HepG2 (cell line): ENCODE results near the gene GPA33. TPM values are rescaled to one million over a fixed set of nuclear protein-coding genes. Genes with fewer than 3 reads are reported as not detected.

Experiments
- ATAC-seq: fragments of 200-7000 bp; cut with Tn5 transposase; 3 replicates; pipeline ENCODE4 v1.9.1; 2020; ENCODE audit warnings: mild to moderate bottlenecking, moderate library complexity
- BruUV-seq: library from RNA; stranded (reverse); fragments of 400-500 nt; replicated peaks from 2 replicates; lab custom pipeline; 2021; lab: Mats Ljungman, UMichigan
- CTCF ChIA-PET: fragments of 300-600 bp; formaldehyde crosslinking; extraction: SDS; loops from one replicate; lab custom pipeline; 2021; ENCODE audit warnings: low total read pairs, inconsistent platforms, low intra/inter-chr PET ratio; lab: Yijun Ruan, JAX
- POLR2A ChIA-PET: fragments of 350-600 bp; sonication (Branson Sonifier 250); formaldehyde crosslinking; loops from one replicate; lab custom pipeline; 2020; ENCODE audit warnings: antibody characterized with exemption, inconsistent platforms; lab: Yijun Ruan, JAX
- DNase-seq: peaks from one replicate; pipeline ENCODE4 v3.0.0-alpha.2; 2015; ENCODE audit warnings: low spot score
- FAIRE-seq: peaks from 3 replicates; lab custom pipeline; 2011; peaks lifted over from hg19 to GRCh38; lab: Jason Lieb, UNC
- H2AFZ ChIP-seq: one replicate; pipeline ENCODE4 v1.6.1; 2011; ENCODE audit warnings: low read length, inconsistent platforms
- H3K27ac ChIP-seq: fragments of 300-600 bp; 3 replicates; pipeline ENCODE4 v1.8.0; 2011; ENCODE audit warnings: mixed run types, mild to moderate bottlenecking, mixed read lengths, low read length, inconsistent platforms; ENCODE audit not compliant: insufficient read depth; ENCODE audit errors: extremely low read length
- H3K27me3 ChIP-seq, 2 experiments: fragments of 200-600 bp in 1 of 2; 2 replicates in 1 of 2; 3 replicates in 1 of 2; pipeline versions ENCODE4 v1.6.0 to v1.8.0; 2011; ENCODE audit warnings: low read length in 2 of 2, mild to moderate bottlenecking in 2 of 2, moderate library complexity in 2 of 2, inconsistent platforms in 1 of 2; ENCODE audit not compliant: insufficient read depth in 2 of 2, control insufficient read depth in 1 of 2
- H3K36me3 ChIP-seq, 2 experiments: fragments of 200-600 bp in 1 of 2; replicated peaks in 1 of 2; 2 replicates in 1 of 2; 3 replicates in 1 of 2; pipeline versions ENCODE4 v1.5.1 to v1.8.0; 2011; ENCODE audit warnings: low read length in 2 of 2, inconsistent platforms in 1 of 2; ENCODE audit not compliant: insufficient read depth in 2 of 2, control insufficient read depth in 1 of 2
- H3K4me1 ChIP-seq: 2 replicates; pipeline ENCODE4 v1.5.1; 2012; ENCODE audit warnings: low read length, inconsistent platforms; ENCODE audit not compliant: insufficient read depth
- H3K4me2 ChIP-seq: 2 replicates; pipeline ENCODE4 v1.6.0; 2011; ENCODE audit warnings: low read depth, low read length, inconsistent platforms
- H3K4me3 ChIP-seq, 3 experiments: fragments of 200-600 bp in 1 of 3; sonication (generic), shearing (Covaris generic) in 1 of 3; replicated peaks in 1 of 3; 2 replicates each; pipeline ENCODE4 v1.5.1; 2011 to 2016; ENCODE audit warnings: low read length in 3 of 3, inconsistent platforms in 2 of 3, low read depth in 2 of 3, mild to moderate bottlenecking in 2 of 3, control low read depth in 1 of 3, mixed read lengths in 1 of 3; ENCODE audit not compliant: insufficient read depth in 1 of 3
- H3K79me2 ChIP-seq: one replicate; pipeline ENCODE4 v1.6.1; 2011; ENCODE audit warnings: low read length, inconsistent platforms; ENCODE audit not compliant: insufficient read depth
- H3K9ac ChIP-seq: 2 replicates; pipeline ENCODE4 v1.6.0; 2011; ENCODE audit warnings: mild to moderate bottlenecking, low read depth, low read length, inconsistent platforms; ENCODE audit not compliant: insufficient read depth
- H3K9me3 ChIP-seq: 2 replicates; pipeline ENCODE4 v1.5.1; 2012; ENCODE audit warnings: mild to moderate bottlenecking, low read length
- H4K20me1 ChIP-seq: 2 replicates; pipeline ENCODE4 v1.6.0; 2011; ENCODE audit warnings: inconsistent platforms, mild to moderate bottlenecking, low read length, moderate library complexity; ENCODE audit not compliant: insufficient read depth
- ARID5B ChIP-seq: IDR thresholded peaks from 2 replicates; pipeline ENCODE4 v1.4.0; 2020; ENCODE audit warnings: mild to moderate bottlenecking, missing genetic modification reagents
- FOSL2 ChIP-seq: sonication (generic); formaldehyde crosslinking; IDR thresholded peaks from 2 replicates; pipeline ENCODE4 v1.4.0; 2020; ENCODE audit warnings: missing genetic modification reagents
- HIVEP1 ChIP-seq: sonication (generic); formaldehyde crosslinking; IDR thresholded peaks from 2 replicates; pipeline ENCODE4 v1.4.0; 2020; ENCODE audit warnings: mild to moderate bottlenecking, missing genetic modification reagents
- MZF1 ChIP-seq: sonication (generic); formaldehyde crosslinking; IDR thresholded peaks from 2 replicates; pipeline ENCODE4 v1.8.1; 2023; ENCODE audit warnings: mild to moderate bottlenecking, missing genetic modification reagents, borderline replicate concordance
- SKI ChIP-seq: fragments of 450-650 bp; IDR thresholded peaks from one replicate; pipeline ENCODE4 v1.6.1; 2018; ENCODE audit warnings: mild to moderate bottlenecking; ENCODE audit not compliant: partially characterized antibody
- SRSF4 ChIP-seq: fragments of 200-400 bp; formaldehyde crosslinking; IDR thresholded peaks from one replicate; pipeline ENCODE4 v1.6.1; 2018; ENCODE audit warnings: mild to moderate bottlenecking, low read depth, low read length, moderate library complexity; ENCODE audit not compliant: poor library complexity, severe bottlenecking
- ZBTB1 ChIP-seq: sonication (generic); formaldehyde crosslinking; IDR thresholded peaks from 2 replicates; pipeline ENCODE4 v1.4.0; 2020; ENCODE audit warnings: missing genetic modification reagents, borderline replicate concordance
- ZFP36L1 ChIP-seq: sonication (generic); formaldehyde crosslinking; IDR thresholded peaks from 2 replicates; pipeline ENCODE4 v1.8.0; 2022; ENCODE audit warnings: mild to moderate bottlenecking, missing genetic modification reagents, moderate library complexity
- ZNF549 ChIP-seq: sonication (generic); formaldehyde crosslinking; IDR thresholded peaks from 2 replicates; pipeline ENCODE4 v1.5.0; 2020; ENCODE audit warnings: missing genetic modification reagents
- ZNF747 ChIP-seq: sonication (generic); formaldehyde crosslinking; IDR thresholded peaks from 2 replicates; pipeline ENCODE4 v1.8.1; 2023; ENCODE audit warnings: missing genetic modification reagents, mild to moderate bottlenecking, borderline replicate concordance
- ZSCAN31 ChIP-seq: sonication (generic); formaldehyde crosslinking; IDR thresholded peaks from 2 replicates; pipeline ENCODE4 v1.5.0; 2020; ENCODE audit warnings: low read depth, mild to moderate bottlenecking, missing genetic modification reagents
- WGBS: methylation state at CpG from one replicate; pipeline ENCODE4 v1.1.6; 2017; ENCODE audit warnings: low lambda C conversion rate; 5-methylcytosine and 5-hydroxymethylcytosine counted together
- in situ Hi-C: cut with HindIII; loops from 2 replicates; pipeline ENCODE4 v1.10.0; 2017; ENCODE audit warnings: low pct_unique_long_range_greater_than_20kb; ENCODE audit not compliant: extremely low pct_ligation_motif_present
- intact Hi-C: fragments of 100-400 bp; cut with micrococcal nuclease; formaldehyde crosslinking; loops from one replicate; pipeline ENCODE4 v1.10.0; 2022; ENCODE audit not compliant: unreplicated experiment
- polyA plus RNA-seq, 8 experiments: library from polyadenylated mRNA; depleted of rRNA in 3 of 8; stranded (reverse) in 7 of 8; unstranded in 1 of 8; fragments of >200 nt; fragmentation: Illumina TruSeq in 4 of 8; extraction: Trizol in 4 of 8; gene quantifications; 2 replicates each; pipeline versions ENCODE4 v1.2.1 to v1.2.3, GENCODE V29; 2011 to 2016; ENCODE audit warnings: low read depth in 4 of 8, missing spikeins in 1 of 8, mixed read lengths in 1 of 8; ENCODE audit not compliant: insufficient read depth in 1 of 8
- total RNA-seq, 5 experiments: library from RNA; depleted of rRNA; stranded (reverse); fragments of >200 nt; fragmentation: Illumina TruSeq; extraction: Trizol; gene quantifications; 2 replicates each; pipeline ENCODE4 v1.2.3, GENCODE V29; 2016; ENCODE audit warnings: low read depth in 1 of 5
- TF ChIP-seq, protein P1 (sequence below): sonication (generic); formaldehyde crosslinking; IDR thresholded peaks from 2 replicates; pipeline ENCODE4 v1.8.0; 2022; ENCODE audit warnings: mild to moderate bottlenecking, missing genetic modification reagents
- TF ChIP-seq, protein P2 (sequence below): sonication (generic); formaldehyde crosslinking; conservative IDR thresholded peaks from 2 replicates; pipeline ENCODE4 v1.8.0; 2022; ENCODE audit warnings: low read depth, missing genetic modification reagents

Gene GPA33
- total and polyA plus RNA-seq, 2 of the 13 experiments (the other 11 are each of a cell fraction or from before 2014, with no cell fraction given): not detected

DNA sequence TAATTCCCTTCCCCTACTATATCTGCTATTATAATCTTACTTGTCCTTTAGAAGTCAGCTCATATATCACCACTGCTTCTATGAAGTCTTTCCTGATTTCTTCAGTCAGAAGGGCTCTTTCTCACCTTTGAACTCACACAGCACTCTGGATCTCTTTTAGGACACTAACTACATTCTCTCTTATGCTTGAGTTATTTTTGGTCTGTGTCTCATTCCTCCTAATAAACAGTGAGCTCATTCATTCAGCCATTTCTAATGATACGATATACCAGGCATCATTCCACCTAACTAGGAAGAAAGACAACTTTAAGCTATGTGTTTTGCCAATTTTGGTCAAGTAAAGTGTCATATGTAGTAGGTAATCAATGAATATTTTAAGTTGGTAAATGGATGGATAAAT is 2.5 kb upstream of the GPA33 start:
- H3K4me1 ChIP-seq: no peaks in the 10 kb centered on the region
- ChIA-PET CTCF (no interaction called here), POLR2A (no interaction called here)
- TF ChIP-seq ZNF747 (CRISPR knock-in tag) (no peak), FOSL2 (CRISPR knock-in tag) (no peak), ZSCAN31 (no peak), ZNF549 (CRISPR knock-in tag) (no peak), HIVEP1 (CRISPR knock-in tag) (no peak), MZF1 (CRISPR knock-in tag) (no peak), SRSF4 (no peak), ZBTB1 (CRISPR knock-in tag) (no peak), ARID5B (CRISPR knock-in tag) (no peak), ZFP36L1 (CRISPR knock-in tag) (no peak), SKI (no peak)
- TF ChIP-seq, protein P1, sequence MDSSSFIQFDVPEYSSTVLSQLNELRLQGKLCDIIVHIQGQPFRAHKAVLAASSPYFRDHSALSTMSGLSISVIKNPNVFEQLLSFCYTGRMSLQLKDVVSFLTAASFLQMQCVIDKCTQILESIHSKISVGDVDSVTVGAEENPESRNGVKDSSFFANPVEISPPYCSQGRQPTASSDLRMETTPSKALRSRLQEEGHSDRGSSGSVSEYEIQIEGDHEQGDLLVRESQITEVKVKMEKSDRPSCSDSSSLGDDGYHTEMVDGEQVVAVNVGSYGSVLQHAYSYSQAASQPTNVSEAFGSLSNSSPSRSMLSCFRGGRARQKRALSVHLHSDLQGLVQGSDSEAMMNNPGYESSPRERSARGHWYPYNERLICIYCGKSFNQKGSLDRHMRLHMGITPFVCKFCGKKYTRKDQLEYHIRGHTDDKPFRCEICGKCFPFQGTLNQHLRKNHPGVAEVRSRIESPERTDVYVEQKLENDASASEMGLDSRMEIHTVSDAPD (CRISPR knock-in tag): no peak
- TF ChIP-seq, protein P2, sequence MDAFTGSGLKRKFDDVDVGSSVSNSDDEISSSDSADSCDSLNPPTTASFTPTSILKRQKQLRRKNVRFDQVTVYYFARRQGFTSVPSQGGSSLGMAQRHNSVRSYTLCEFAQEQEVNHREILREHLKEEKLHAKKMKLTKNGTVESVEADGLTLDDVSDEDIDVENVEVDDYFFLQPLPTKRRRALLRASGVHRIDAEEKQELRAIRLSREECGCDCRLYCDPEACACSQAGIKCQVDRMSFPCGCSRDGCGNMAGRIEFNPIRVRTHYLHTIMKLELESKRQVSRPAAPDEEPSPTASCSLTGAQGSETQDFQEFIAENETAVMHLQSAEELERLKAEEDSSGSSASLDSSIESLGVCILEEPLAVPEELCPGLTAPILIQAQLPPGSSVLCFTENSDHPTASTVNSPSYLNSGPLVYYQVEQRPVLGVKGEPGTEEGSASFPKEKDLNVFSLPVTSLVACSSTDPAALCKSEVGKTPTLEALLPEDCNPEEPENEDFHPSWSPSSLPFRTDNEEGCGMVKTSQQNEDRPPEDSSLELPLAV (CRISPR knock-in tag): no peak
- FAIRE-seq (no peak), ATAC-seq (no peak), DNase-seq (no peak)
- no peaks in the 10 kb centered on the region for H3K79me2 ChIP-seq
- no TSS peak for BruUV-seq
- no peak overlapping the region for H2AFZ ChIP-seq
- no peak overlapping the region for H3K9ac ChIP-seq
- no peaks in the 10 kb centered on the region for H4K20me1 ChIP-seq
- H3K36me3 ChIP-seq: no peaks in the 10 kb centered on the region
- 0% methylated on average over 1 of the region's 1 CpG for WGBS
- peaks cover 0 to 3% of the 10 kb centered on the region in 2 experiments; a peak in 1 of 5 replicates for H3K27me3 ChIP-seq
- H3K9me3 ChIP-seq: no peaks in the 10 kb centered on the region
- no peak overlapping the region for H3K27ac ChIP-seq
- in situ Hi-C loops (no loop called here), intact Hi-C loops (no loop called here)
- no peak overlapping the region for H3K4me3 ChIP-seq
- H3K4me2 ChIP-seq: no peak overlapping the region
